SJCRH30 (cell line): Measurements from ENCODE around the gene UVRAG. TPM values are rescaled to one million over a fixed set of nuclear protein-coding genes. Genes with fewer than 3 reads are reported as not detected.

Experiments used
- DNase-seq, 2 experiments: peaks; one replicate each; pipeline ENCODE4 v3.0.0-alpha.2; 2015 to 2020
- H3K27ac ChIP-seq: fragments of 250-450 bp; sonication (Bioruptor Pico); 2 replicates; pipeline ENCODE4 v1.5.1; 2020; ENCODE audit warnings: mild to moderate bottlenecking, moderate library complexity
- H3K27me3 ChIP-seq: fragments of 250-450 bp; sonication (Bioruptor Pico); 2 replicates; pipeline ENCODE4 v1.5.1; 2020; ENCODE audit warnings: mild to moderate bottlenecking, moderate library complexity
- H3K36me3 ChIP-seq: fragments of 250-450 bp; sonication (Bioruptor Pico); 2 replicates; pipeline ENCODE4 v1.5.1; 2020; ENCODE audit warnings: mild to moderate bottlenecking, moderate library complexity
- H3K4me1 ChIP-seq: fragments of 250-450 bp; sonication (Bioruptor Pico); 2 replicates; pipeline ENCODE4 v1.5.1; 2020; ENCODE audit warnings: mild to moderate bottlenecking, moderate library complexity
- H3K4me3 ChIP-seq: fragments of 250-450 bp; sonication (Bioruptor Pico); 2 replicates; pipeline ENCODE4 v1.5.1; 2020; ENCODE audit warnings: mild to moderate bottlenecking, moderate library complexity
- H3K9me3 ChIP-seq: fragments of 250-450 bp; sonication (Bioruptor Pico); replicated peaks from 2 replicates; pipeline ENCODE4 v1.5.1; 2020; ENCODE audit warnings: mild to moderate bottlenecking, moderate library complexity
- total RNA-seq: library from RNA; depleted of rRNA; stranded (reverse); fragments of >200 nt; shearing (Covaris generic); gene quantifications from 2 replicates; pipeline ENCODE4 v1.2.3, GENCODE V29; 2014

Gene UVRAG
- total RNA-seq, 1 experiment from 2014 or later = 15.0 TPM

DNA sequence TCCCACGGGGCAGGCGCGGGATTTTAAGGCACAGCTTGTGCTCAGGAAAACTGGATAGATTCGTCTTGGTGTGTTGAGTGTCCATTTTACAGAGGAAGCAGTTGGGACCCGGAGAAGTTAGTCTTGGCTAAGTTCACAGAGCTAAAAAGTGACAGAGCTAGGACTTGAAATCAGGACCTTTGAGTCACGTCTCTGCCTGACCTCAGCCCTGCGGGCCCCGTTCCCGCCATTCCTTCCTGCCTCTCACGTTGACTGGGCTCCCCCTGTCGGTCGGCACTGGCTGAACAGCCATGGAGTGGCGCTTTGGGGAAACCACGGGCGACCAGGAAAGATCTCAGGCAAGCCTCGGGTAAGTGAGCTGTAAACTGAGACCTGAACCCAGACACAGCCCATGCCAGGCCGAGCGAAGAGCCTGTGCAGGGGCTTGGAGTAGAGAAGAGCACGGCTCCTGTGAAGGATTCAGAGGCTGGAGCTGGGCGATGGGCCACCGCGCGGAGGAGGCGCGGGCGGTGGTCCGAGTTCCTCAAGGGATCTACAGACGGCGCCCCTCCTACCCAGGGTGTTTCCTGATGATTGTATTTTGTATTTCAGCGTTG is 337.2 kb downstream of the UVRAG start:
- no peaks in the 10 kb centered on the region for H3K9me3 ChIP-seq
- DNase-seq = peak; percentile 65 to 74
- no peaks in the 10 kb centered on the region for H3K27me3 ChIP-seq
- H3K4me1 ChIP-seq = no peaks in the 10 kb centered on the region
- no peaks in the 10 kb centered on the region for H3K36me3 ChIP-seq
- peak overlapping the region; percentile 12; the same call in 1 of the 2 replicates for H3K4me3 ChIP-seq
- H3K27ac ChIP-seq = no peak overlapping the region

DNA sequence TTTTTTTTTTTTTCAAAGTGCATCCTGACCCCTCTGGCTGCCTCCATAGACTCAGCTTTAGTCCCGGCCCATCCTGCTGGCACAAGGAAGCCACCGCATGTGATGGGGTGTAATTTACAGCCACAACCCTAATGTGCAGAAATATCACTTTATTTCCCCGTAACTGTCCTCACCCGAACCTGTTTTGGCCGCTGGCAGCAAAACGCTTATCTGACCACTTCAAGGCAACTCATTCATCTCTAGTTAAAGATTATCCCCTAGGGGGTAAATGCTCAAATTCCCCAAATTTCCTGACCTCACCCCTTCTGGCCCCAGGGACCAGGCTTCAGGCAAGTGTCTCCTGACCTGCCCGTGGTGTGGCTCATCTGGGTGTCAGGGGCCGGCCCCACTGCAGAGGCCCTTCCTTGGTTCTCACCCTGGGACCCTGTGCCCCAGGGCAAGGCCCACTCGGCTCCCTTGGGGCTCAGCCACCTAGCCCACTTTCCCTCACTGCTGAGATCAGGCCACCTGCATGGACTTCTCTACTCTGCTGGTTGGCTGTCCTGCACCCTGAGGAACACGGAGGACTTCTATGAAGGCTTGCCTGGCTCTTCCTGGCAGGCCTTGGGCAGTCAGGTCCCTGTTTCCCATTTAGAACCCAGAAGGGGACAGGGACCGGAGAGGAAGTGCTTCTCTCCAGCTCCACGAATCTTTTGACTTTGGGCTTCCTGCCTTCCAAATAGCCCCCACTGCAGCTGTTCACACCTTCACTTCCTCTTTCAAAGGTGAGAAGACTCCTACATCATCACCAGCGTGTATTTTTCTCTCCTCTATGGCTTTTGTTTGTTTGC is 337.9 kb downstream of the UVRAG start:
- Histone ChIP-seq H3K4me3 (no peak overlapping the region), H3K36me3 (no peaks in the 10 kb centered on the region), H3K27ac (no peak overlapping the region), H3K9me3 (no peaks in the 10 kb centered on the region), H3K4me1 (no peaks in the 10 kb centered on the region), H3K27me3 (no peaks in the 10 kb centered on the region)
- no peak for DNase-seq

DNA sequence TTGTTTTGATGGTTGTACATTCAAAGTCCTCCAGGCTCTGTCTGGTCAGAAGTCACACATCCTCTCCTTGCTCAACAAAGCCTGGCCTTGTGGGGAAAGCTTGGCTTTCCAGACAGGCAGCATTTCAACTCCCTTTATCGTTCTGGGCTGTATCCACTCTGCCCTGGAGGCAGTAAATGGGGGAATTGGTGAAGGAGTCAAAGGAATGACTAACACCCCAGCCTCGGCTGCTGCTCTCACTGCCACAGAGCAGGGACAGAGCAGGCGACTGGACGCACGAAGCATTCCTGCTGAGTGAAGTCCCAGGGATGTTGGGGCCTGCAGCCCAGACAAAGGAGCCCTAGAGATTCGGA is 338.5 kb downstream of the UVRAG start:
- no peak for DNase-seq
- Histone ChIP-seq H3K9me3 (no peaks in the 10 kb centered on the region), H3K4me1 (no peaks in the 10 kb centered on the region), H3K36me3 (no peaks in the 10 kb centered on the region), H3K27me3 (no peaks in the 10 kb centered on the region), H3K27ac (no peak overlapping the region), H3K4me3 (no peak overlapping the region)

DNA sequence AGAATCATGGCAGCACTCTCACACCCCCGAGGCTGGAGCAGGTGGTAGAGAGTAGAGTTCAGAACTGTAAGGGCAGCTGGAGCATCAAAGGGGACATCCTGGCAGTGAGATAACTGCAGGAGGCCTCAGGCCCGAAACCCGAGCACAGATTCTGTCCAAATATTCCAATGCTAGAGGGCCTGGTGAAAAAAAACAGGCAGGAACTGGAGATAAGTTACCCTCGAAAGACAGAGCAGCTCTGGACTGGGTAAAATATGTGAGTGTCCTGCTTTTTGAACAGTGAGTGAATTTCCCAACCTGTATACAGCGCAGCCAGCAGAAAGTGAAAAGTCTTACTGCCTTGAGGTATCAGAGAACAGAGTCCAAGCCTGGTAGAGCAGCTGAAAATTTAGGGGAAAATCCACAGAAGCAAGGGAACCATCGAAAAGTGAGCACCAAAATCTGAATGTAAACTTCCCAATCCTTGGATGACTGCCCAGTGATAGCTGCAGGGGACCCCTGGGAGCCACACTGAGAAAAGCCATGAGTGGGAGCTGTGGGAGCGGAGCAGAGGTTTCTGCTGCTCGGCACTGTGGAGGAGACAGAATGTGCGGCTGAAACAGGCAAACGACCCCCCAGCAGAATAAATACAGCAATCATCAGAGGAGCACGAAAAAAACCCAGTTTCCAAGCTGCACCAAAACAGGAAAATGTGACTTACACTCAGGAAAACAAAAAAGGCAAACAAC is 340.7 kb downstream of the UVRAG start:
- Histone ChIP-seq H3K9me3 (no peaks in the 10 kb centered on the region), H3K4me3 (no peak overlapping the region), H3K27ac (no peak overlapping the region), H3K27me3 (no peaks in the 10 kb centered on the region), H3K36me3 (no peaks in the 10 kb centered on the region), H3K4me1 (peaks cover 6% of the 10 kb centered on the region; the same call in 1 of the 2 replicates)
- no peak for DNase-seq

DNA sequence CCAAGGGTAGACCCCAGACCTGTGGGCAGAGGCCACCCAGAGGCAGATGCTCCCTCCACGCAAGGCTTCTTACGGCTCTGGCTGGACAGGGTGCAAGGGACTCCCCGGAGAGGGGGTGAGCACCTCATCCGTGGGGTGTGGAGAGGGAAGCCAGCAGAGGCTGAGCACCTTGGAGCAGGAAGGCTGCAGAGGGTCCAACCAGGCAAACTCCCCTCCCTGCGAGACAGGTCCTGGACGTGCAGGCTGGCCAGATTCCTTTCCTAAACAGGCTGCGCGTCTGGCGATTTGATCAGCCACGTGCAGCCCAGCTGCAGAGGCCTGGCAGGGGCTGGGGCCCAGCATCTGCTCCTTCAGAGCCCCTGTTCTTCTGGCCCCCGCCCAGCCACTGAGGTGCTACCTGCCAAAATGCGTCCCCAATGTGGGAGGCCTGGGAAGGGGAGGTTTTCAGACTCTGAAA is 342.0 kb downstream of the UVRAG start:
- no peak overlapping the region for H3K27ac ChIP-seq
- H3K4me3 ChIP-seq = no peak overlapping the region
- H3K36me3 ChIP-seq = no peaks in the 10 kb centered on the region
- H3K9me3 ChIP-seq = no peaks in the 10 kb centered on the region
- no peak for DNase-seq
- H3K4me1 ChIP-seq = peaks cover 12% of the 10 kb centered on the region; the same call in 1 of the 2 replicates
- no peaks in the 10 kb centered on the region for H3K27me3 ChIP-seq

DNA sequence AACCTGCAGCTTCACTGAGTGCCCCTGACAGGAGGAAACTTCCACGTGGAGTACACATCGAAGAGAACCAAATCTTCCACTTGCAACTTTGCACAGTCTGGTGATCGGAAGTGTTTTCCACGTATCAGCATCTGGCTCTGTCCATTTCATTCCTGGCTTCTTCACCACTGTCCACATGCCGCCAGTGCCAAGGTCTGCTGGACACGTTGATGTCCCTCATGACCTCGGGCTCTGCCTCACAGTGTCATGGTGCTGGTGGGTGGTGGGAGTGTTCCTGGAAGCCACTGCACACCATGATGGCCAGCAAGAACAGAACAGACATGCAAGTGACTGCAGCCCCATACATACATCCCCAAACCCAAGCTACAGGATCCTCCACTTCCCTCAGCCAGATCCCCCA is 342.9 kb downstream of the UVRAG start:
- Histone ChIP-seq H3K27ac (no peak overlapping the region), H3K27me3 (no peaks in the 10 kb centered on the region), H3K4me3 (no peak overlapping the region), H3K4me1 (peaks cover 14% of the 10 kb centered on the region; the same call in 1 of the 2 replicates), H3K36me3 (no peaks in the 10 kb centered on the region), H3K9me3 (no peaks in the 10 kb centered on the region)
- DNase-seq = no peak

DNA sequence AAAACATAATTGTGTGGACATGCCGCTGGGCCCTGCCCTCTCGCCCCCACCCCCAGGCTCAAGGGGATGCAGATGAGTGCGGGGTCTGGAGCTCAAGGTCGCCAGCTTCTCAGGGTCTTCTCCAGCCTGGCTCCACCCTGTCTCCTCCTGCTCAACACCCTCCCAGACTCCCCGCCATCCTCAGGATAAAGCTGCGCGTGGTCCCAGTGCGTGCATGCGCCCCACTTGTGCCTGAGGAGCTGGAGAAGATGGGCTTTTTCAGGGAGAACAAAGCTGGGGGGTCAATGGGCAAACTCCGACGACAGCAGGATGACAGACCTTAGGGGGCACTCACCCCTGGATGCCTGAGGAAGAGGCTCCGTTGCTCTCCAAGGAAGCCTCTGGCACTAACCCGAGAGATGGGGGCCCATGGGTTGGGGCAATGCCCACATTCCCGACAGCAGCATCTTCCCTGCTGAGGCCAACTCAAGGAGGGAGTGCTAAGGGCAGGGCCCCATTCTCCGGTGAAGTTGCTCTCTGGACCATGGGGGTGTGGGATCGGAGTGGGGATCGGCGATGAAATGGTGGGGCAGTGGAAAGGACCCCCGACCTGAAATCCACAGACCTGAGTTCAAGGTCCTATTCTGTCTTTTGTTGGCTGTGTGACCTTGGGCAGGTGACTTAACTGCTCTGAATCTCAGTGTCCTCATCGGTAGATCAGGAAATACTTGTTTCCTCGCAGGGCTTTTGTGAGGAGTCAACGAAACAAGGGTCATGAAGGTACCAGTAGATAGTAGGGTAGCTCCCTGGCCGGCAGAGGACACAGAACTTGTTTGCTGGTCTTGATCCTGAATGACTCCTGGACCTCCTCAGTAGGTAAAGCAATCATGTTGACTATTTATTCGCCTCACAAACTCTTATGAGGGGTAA is 343.6 kb downstream of the UVRAG start:
- no peaks in the 10 kb centered on the region for H3K9me3 ChIP-seq
- no peaks in the 10 kb centered on the region for H3K27me3 ChIP-seq
- no peak for DNase-seq
- H3K36me3 ChIP-seq = no peaks in the 10 kb centered on the region
- no peak overlapping the region for H3K27ac ChIP-seq
- H3K4me3 ChIP-seq = no peak overlapping the region
- H3K4me1 ChIP-seq = peaks cover 14% of the 10 kb centered on the region; the same call in 1 of the 2 replicates

DNA sequence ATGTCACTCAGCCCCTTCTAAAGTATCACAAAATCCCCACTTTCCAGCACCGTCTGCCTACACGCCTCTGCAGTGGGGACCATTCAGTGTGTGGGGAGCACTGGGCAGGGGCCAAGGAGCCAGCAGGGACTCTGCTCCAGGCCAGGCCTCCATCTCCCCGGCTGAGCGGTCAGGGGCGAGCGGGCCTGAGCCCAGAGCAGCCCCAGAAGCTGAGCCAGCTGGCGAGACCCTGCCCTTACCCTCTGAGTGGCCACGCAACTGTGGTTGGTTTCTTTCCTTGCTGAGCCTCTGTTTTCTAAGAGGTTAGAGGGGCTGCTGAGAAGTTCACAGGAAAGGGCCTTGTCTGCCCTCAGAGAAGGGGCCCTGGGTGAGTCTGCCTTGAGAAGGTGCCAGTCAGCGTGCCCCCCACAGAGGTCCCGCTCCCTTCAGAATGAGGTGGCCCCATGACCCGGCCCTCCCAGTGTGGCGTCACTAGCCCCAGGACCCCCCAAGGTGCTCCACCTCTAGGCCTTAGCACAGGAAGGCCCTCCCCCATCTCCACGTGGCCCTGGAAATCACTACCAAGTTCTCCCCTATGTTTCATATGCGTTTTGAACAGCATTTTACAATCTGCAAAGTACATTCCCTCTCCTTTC is 344.4 kb downstream of the UVRAG start:
- H3K4me3 ChIP-seq = no peak overlapping the region
- H3K36me3 ChIP-seq = no peaks in the 10 kb centered on the region
- H3K27ac ChIP-seq = no peak overlapping the region
- H3K9me3 ChIP-seq = no peaks in the 10 kb centered on the region
- H3K4me1 ChIP-seq = peaks cover 14% of the 10 kb centered on the region; the same call in 1 of the 2 replicates
- no peaks in the 10 kb centered on the region for H3K27me3 ChIP-seq
- no peak for DNase-seq

DNA sequence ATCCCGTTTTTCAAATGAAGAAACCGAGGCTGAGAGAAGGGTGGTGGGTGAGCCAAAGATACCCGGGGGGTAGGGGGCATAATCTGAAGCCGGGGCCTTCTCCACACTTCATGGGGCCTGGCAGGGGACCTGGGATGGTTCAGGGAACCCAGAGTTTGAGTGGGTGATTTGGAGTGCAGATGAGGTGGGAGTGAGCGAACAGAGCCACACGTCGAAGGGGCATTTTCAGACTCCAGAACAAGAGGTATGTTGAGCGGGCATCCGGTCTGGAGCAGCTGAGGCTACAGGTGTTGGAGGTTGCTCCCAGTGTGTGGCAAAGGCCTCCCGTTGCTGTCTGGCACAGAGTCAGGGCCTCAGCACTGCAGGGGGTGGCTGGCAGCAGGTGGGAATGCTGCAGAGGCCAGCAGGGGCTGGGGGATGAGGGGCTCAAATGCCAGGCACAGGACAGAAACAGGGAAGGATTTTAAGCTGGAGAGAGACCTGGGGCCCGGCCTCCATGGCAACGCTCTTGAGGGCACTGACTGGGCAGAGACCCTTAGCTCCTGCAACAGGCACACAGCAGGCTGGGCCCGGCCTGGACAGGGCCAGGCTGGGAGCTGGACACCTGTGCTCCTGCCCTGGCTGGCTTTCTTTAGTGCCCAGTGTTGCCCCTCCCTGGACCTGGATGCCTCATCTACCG is 345.1 kb downstream of the UVRAG start:
- Histone ChIP-seq H3K27ac (no peak overlapping the region), H3K9me3 (no peaks in the 10 kb centered on the region), H3K4me1 (peaks cover 14% of the 10 kb centered on the region; the same call in 1 of the 2 replicates), H3K4me3 (no peak overlapping the region), H3K36me3 (no peaks in the 10 kb centered on the region), H3K27me3 (no peaks in the 10 kb centered on the region)
- no peak for DNase-seq

DNA sequence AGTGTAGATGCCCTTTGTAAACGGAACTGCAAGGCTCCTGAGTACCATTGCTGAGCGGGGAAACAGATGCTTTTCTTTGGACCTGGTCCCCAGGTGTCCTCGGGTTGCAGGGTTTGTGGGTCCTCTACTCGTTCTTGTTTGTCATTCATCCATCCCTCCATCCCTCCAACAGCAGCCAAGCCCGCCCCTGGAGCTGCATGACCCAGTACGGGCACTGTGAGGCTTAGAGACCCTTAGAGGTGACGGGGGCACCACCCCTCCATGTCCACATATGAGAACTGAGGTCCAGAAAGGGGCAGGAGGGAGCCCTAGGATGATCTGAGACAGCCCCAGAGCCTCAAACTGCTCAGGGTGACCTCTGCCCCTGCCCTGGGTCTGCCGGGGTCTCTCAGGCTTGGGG is 345.8 kb downstream of the UVRAG start:
- DNase-seq = no peak
- no peak overlapping the region for H3K27ac ChIP-seq
- peak overlapping the region; percentile 56; the same call in 1 of the 2 replicates for H3K4me3 ChIP-seq
- peaks cover 14% of the 10 kb centered on the region; the same call in 1 of the 2 replicates for H3K4me1 ChIP-seq
- no peaks in the 10 kb centered on the region for H3K27me3 ChIP-seq
- no peaks in the 10 kb centered on the region for H3K9me3 ChIP-seq
- no peaks in the 10 kb centered on the region for H3K36me3 ChIP-seq

DNA sequence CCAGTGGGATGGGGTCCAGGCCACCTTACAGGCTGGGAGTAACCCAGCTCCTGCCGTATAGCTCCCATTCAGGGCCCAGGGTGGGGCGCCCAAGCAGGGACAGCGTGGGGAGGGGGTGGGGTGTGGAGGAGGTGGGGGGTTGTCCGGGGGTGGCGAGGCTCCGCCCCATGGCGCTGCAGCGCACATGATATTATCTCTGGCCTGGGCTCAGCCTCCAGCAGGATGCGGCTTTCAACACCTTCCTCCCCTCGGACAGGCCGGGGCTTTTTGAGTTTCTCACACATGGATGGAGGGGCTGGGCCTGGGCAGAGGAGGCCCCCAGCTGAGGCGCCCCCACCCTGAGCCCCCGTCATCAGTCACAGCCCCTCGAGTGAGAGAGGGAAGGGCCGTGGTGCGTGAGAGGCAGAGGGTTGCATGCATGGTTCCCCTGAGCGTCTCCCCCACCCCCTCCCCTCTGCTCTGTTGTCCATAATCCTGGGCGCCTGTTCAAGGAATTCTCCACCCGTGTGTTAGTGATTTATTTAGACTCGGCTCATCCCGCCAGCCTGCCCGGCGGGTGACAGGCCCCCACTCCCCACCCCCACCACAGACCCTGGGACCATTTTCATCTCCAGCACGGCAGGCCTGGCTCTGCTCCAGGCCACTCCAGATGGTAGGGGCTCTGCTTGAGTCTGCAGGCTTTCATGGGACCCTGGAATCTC is 346.4 kb downstream of the UVRAG start:
- peak overlapping the region; percentile 56 for H3K4me3 ChIP-seq
- no peak overlapping the region for H3K27ac ChIP-seq
- H3K4me1 ChIP-seq = peaks cover 14% of the 10 kb centered on the region; the same call in 1 of the 2 replicates
- H3K27me3 ChIP-seq = no peaks in the 10 kb centered on the region
- peak; percentile 24 to 46 for DNase-seq
- H3K36me3 ChIP-seq = no peaks in the 10 kb centered on the region
- no peaks in the 10 kb centered on the region for H3K9me3 ChIP-seq

DNA sequence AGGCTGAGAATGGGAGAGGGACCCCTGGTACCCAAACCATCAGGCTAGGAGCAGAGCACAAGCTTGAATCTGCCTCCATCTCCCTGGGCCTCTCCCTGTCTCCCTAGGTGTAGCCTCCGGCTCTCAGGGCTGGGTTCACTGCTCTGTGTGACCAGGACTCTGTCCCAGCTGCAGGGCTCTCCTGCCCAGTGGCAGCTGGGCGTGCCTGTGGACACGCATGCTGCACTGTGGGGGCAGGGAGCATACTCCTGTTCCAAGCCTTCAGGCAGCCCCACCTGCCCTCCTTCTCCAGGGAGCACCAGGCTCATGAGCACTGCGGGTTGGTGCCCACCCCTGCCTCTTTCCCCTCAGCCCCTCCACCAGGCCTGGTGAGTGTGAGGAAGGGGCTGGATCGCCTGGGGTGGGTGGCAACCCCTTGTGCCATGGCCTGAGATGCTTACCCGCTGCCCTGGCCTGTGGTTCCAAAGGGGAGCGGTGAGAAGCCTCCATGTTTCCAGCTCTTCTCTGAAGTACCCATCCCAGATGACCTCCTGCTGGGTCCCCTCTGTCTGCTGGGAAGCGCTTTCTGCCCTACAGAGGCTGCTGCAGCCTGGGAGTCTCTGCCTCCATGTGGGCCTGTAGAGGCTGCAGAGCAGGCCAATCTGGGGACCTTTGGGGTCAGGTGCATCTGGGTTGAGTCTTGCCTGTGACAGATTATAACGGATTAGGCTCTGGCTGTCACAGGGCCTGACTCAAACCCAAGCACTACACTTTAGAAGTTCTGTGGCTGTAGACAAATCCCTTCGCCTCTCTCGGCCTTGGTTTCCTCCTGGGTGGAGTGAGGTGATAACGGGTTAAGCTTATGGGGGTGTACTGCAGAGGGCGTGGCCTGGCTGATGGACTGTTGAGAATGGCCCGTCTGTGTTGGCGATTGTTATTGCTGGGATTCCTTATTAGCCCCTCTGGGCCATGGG is 347.6 kb downstream of the UVRAG start:
- Histone ChIP-seq H3K36me3 (no peaks in the 10 kb centered on the region), H3K27ac (no peak overlapping the region), H3K4me1 (peaks cover 18% of the 10 kb centered on the region; the same call in 1 of the 2 replicates), H3K4me3 (no peak overlapping the region), H3K27me3 (no peaks in the 10 kb centered on the region), H3K9me3 (no peaks in the 10 kb centered on the region)
- no peak for DNase-seq
